AG04449 (cell line): ENCODE results near the gene FAU.

Experiments
- CTCF ChIA-PET: fragments of 350-600 bp; formaldehyde crosslinking; extraction: SDS; loops from one replicate; lab custom pipeline; 2021; ENCODE audit warnings: antibody characterized with exemption; lab: Yijun Ruan, JAX
- POLR2A ChIA-PET: fragments of 400-600, 350-600 bp; formaldehyde crosslinking; extraction: SDS; loops from one replicate; lab custom pipeline; 2020; ENCODE audit warnings: antibody characterized with exemption, inconsistent platforms; lab: Yijun Ruan, JAX
- DNase-seq: peaks from one replicate; pipeline ENCODE4 v3.0.0-alpha.2; 2010; ENCODE audit warnings: low read depth, low spot score
- H3K4me3 ChIP-seq: 2 replicates; pipeline ENCODE4 v1.5.1; 2011; ENCODE audit warnings: low read depth, mild to moderate bottlenecking, control low read depth, low read length
- CTCF ChIP-seq: IDR thresholded peaks from one replicate; pipeline ENCODE4 v1.5.1; 2011; ENCODE audit warnings: mild to moderate bottlenecking, moderate library complexity, low read length, control low read depth, inconsistent platforms; ENCODE audit not compliant: insufficient read depth; ENCODE audit errors: missing control alignments

Gene FAU

GRCh38 chr11:65115361-65116082 is 6.4 kb downstream of the FAU start:
- no peak for TF ChIP-seq CTCF
- POLR2A ChIA-PET = interaction anchor here (0.6 to 1.2 kb wide), 2 partner anchors 20 to 21 kb away, joined by 3 read pairs; no protein-coding TSS in a partner anchor

GRCh38 chr11:65114538-65115171 is 7.3 kb downstream of the FAU start:
- DNase-seq = no peak
- CTCF ChIA-PET = interaction anchor here (1.1 to 5.6 kb wide), 5 partner anchors 9 to 24 kb away, joined by 3 to 51 read pairs (median 3); no protein-coding TSS in a partner anchor
- POLR2A ChIA-PET = no interaction called here
- TF ChIP-seq CTCF = no peak
- H3K4me3 ChIP-seq = no peak overlapping the region

More at GRCh38 chr11:65115361-65116082, 6.4 kb downstream of the FAU start:
- H3K4me3 ChIP-seq = no peak overlapping the region
- CTCF ChIA-PET = interaction anchor here (0.8 to 7.1 kb wide), 6 partner anchors 12 to 102 kb away, joined by 3 to 70 read pairs (median 6); partner anchors contain the start of genes ARL2 and VPS51
- no peak for DNase-seq

- TF ChIP-seq CTCF = no peak
- ChIA-PET CTCF (interaction anchor here (1.1 to 7.0 kb wide), 12 partner anchors 6 to 310 kb away, joined by 3 to 169 read pairs (median 4); partner anchors contain the start of genes ARL2, FAU, MRPL49 and VPS51), POLR2A (interaction anchor here (0.6 kb wide), 1 partner anchor 285 kb away, joined by 3 read pairs; no protein-coding TSS in a partner anchor)
- H3K4me3 ChIP-seq = no peak overlapping the region
- no peak for DNase-seq
These were observed 8.1 kb downstream of the FAU start for GRCh38 chr11:65113839-65114238.

GRCh38 chr11:65113361-65113756 is 8.6 kb downstream of the FAU start:
- CTCF ChIA-PET = interaction anchor here (0.7 to 7.0 kb wide), 19 partner anchors 7 to 310 kb away, joined by 3 to 169 read pairs (median 5); partner anchors contain the start of genes ARL2, BATF2, CDC42BPG and FAU
- H3K4me3 ChIP-seq = peak overlapping the region; percentile 54; the same call in 1 of the 2 replicates
- DNase-seq = no peak
- POLR2A ChIA-PET = interaction anchor here (0.6 kb wide), 1 partner anchor 309 kb away, joined by 3 read pairs; the partner anchor contains the start of gene NEAT1
- no peak for TF ChIP-seq CTCF

- H3K4me3 ChIP-seq = peak overlapping the region; percentile 54
- ChIA-PET CTCF (interaction anchor here (0.7 to 7.0 kb wide), 21 partner anchors 7 to 309 kb away, joined by 3 to 169 read pairs (median 5); partner anchors contain the start of genes ARL2, BATF2, CAPN1 and CDC42BPG), POLR2A (interaction anchor here (0.6 to 1.1 kb wide), 3 partner anchors 9 to 310 kb away, joined by 3 to 4 read pairs (median 4); partner anchors contain the start of genes FAU, MRPL49, NEAT1 and SYVN1)
- DNase-seq = no peak
- TF ChIP-seq CTCF = peak; percentile 88
These were observed 9.2 kb downstream of the FAU start for GRCh38 chr11:65112546-65113360.
